Astrocyte (in vitro differentiated cells and primary cell): ENCODE measurements around the gene HSD3B1. TPM values are rescaled to one million over a fixed set of nuclear protein-coding genes. Genes with fewer than 3 reads are reported as not detected.

ENCODE experiments used
- DNase-seq: peaks from one replicate; pipeline ENCODE4 v3.0.0-alpha.2; 2010; ENCODE audit warnings: low read depth
- FAIRE-seq: peaks from 2 replicates; lab custom pipeline; 2011; peaks lifted over from hg19 to GRCh38; lab: Jason Lieb, UNC
- H2AFZ ChIP-seq: 2 replicates; pipeline ENCODE4 v1.6.0; 2012; ENCODE audit warnings: low read depth, low read length, inconsistent platforms
- H3K27ac ChIP-seq: 2 replicates; pipeline ENCODE4 v1.5.1; 2011; ENCODE audit warnings: low read depth, low read length, inconsistent platforms
- H3K27me3 ChIP-seq: 2 replicates; pipeline ENCODE4 v1.6.0; 2011; ENCODE audit warnings: low read length, inconsistent platforms; ENCODE audit not compliant: insufficient read depth
- H3K36me3 ChIP-seq: 2 replicates; pipeline ENCODE4 v1.5.1; 2011; ENCODE audit warnings: low read length, inconsistent platforms; ENCODE audit not compliant: insufficient read depth
- H3K4me1 ChIP-seq: 2 replicates; pipeline ENCODE4 v1.5.1; 2011; ENCODE audit warnings: low read length, inconsistent platforms; ENCODE audit not compliant: insufficient read depth
- H3K4me2 ChIP-seq: 2 replicates; pipeline ENCODE4 v1.6.0; 2012; ENCODE audit warnings: low read length, inconsistent platforms
- H3K4me3 ChIP-seq: 2 replicates; pipeline ENCODE4 v1.5.1; 2011; ENCODE audit warnings: low read depth, mild to moderate bottlenecking, low read length, inconsistent platforms; ENCODE audit not compliant: insufficient read depth
- H3K79me2 ChIP-seq: 2 replicates; pipeline ENCODE4 v1.6.0; 2012; ENCODE audit warnings: mild to moderate bottlenecking, low read length, inconsistent platforms; ENCODE audit not compliant: insufficient read depth
- H3K9ac ChIP-seq: 2 replicates; pipeline ENCODE4 v1.6.0; 2012; ENCODE audit warnings: mild to moderate bottlenecking, low read length, inconsistent platforms
- H3K9me3 ChIP-seq: 2 replicates; pipeline ENCODE4 v1.5.1; 2012; ENCODE audit warnings: low read depth, mild to moderate bottlenecking, low read length, inconsistent platforms; ENCODE audit not compliant: insufficient read depth
- H4K20me1 ChIP-seq: 2 replicates; pipeline ENCODE4 v1.6.0; 2012; ENCODE audit warnings: low read length, inconsistent platforms; ENCODE audit not compliant: insufficient read depth
- H3K27ac Mint-ChIP-seq: one replicate; pipeline ENCODE4 v1.8.0; 2021; ENCODE audit warnings: mild to moderate bottlenecking, mixed read lengths; ENCODE audit not compliant: unreplicated experiment
- H3K27me3 Mint-ChIP-seq: one replicate; pipeline ENCODE4 v1.8.0; 2021; ENCODE audit warnings: low read depth, mixed read lengths; ENCODE audit not compliant: unreplicated experiment
- H3K36me3 Mint-ChIP-seq: one replicate; pipeline ENCODE4 v1.8.0; 2021; ENCODE audit warnings: low read depth, mixed read lengths; ENCODE audit not compliant: unreplicated experiment
- H3K4me1 Mint-ChIP-seq: one replicate; pipeline ENCODE4 v1.8.0; 2021; ENCODE audit warnings: low read depth, mixed read lengths; ENCODE audit not compliant: unreplicated experiment
- H3K4me3 Mint-ChIP-seq: one replicate; pipeline ENCODE4 v1.8.0; 2021; ENCODE audit warnings: mild to moderate bottlenecking, moderate library complexity, mixed read lengths; ENCODE audit not compliant: unreplicated experiment
- H3K9me3 Mint-ChIP-seq: one replicate; pipeline ENCODE4 v1.8.0; 2021; ENCODE audit warnings: mild to moderate bottlenecking, mixed read lengths; ENCODE audit not compliant: unreplicated experiment
- EZH2 ChIP-seq: IDR thresholded peaks from 2 replicates; pipeline ENCODE4 v1.6.1; 2012; ENCODE audit warnings: mild to moderate bottlenecking, low read length, inconsistent platforms; ENCODE audit not compliant: insufficient read depth
- total RNA-seq: library from RNA; stranded (reverse); gene quantifications from 2 replicates; pipeline ENCODE4 v1.2.1, GENCODE V29; 2021
- TF ChIP-seq, protein P1 (sequence below): IDR thresholded peaks from 2 replicates; pipeline ENCODE4 v1.5.1; 2011; ENCODE audit warnings: low read depth, mild to moderate bottlenecking, inconsistent platforms, low read length, moderate library complexity; ENCODE audit not compliant: insufficient read depth

HSD3B1 gene
- total RNA-seq, 1 donor from 2014 or later: 0.61 TPM

DNA sequence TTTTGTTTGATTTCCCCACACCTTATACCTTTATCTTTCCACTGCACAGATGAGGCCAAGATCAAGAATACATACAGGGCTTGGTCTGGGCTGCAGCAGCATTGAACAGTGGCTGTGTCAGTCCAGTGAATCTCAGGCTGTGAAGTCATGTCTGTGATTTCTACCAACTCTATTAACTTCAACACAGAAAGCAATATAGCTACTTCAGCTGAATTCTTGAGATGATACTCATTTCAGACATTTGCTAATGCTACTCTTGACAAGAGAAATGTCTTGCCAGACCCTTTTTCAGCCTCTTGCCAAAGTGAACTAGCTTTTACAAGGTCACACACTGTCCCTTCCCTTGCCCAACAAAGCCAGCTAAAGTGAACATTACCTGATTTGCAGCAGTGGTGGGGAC, 25.1 kb upstream of the HSD3B1 start:
- FAIRE-seq (no peak), DNase-seq (no peak)
- no peaks in the 10 kb centered on the region for H3K4me1 ChIP-seq
- H3K4me3 Mint-ChIP-seq: no peak overlapping the region
- H3K27me3 ChIP-seq: no peaks in the 10 kb centered on the region
- peaks cover 1% of the 10 kb centered on the region for H3K36me3 Mint-ChIP-seq
- TF ChIP-seq EZH2: no peak
- TF ChIP-seq, protein P1, sequence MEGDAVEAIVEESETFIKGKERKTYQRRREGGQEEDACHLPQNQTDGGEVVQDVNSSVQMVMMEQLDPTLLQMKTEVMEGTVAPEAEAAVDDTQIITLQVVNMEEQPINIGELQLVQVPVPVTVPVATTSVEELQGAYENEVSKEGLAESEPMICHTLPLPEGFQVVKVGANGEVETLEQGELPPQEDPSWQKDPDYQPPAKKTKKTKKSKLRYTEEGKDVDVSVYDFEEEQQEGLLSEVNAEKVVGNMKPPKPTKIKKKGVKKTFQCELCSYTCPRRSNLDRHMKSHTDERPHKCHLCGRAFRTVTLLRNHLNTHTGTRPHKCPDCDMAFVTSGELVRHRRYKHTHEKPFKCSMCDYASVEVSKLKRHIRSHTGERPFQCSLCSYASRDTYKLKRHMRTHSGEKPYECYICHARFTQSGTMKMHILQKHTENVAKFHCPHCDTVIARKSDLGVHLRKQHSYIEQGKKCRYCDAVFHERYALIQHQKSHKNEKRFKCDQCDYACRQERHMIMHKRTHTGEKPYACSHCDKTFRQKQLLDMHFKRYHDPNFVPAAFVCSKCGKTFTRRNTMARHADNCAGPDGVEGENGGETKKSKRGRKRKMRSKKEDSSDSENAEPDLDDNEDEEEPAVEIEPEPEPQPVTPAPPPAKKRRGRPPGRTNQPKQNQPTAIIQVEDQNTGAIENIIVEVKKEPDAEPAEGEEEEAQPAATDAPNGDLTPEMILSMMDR: no peak
- no peak overlapping the region for H3K9ac ChIP-seq
- no peaks in the 10 kb centered on the region for H3K9me3 Mint-ChIP-seq
- H3K4me2 ChIP-seq: no peak overlapping the region
- no peak overlapping the region for H2AFZ ChIP-seq
- no peaks in the 10 kb centered on the region for H4K20me1 ChIP-seq
- H3K4me3 ChIP-seq: no peak overlapping the region
- H3K36me3 ChIP-seq: no peaks in the 10 kb centered on the region
- H3K27ac ChIP-seq: no peak overlapping the region
- H3K79me2 ChIP-seq: no peaks in the 10 kb centered on the region
- H3K27me3 Mint-ChIP-seq: no peaks in the 10 kb centered on the region
- peak overlapping the region; percentile 90 for H3K27ac Mint-ChIP-seq
- H3K4me1 Mint-ChIP-seq: peaks cover 38% of the 10 kb centered on the region
- no peaks in the 10 kb centered on the region for H3K9me3 ChIP-seq

DNA sequence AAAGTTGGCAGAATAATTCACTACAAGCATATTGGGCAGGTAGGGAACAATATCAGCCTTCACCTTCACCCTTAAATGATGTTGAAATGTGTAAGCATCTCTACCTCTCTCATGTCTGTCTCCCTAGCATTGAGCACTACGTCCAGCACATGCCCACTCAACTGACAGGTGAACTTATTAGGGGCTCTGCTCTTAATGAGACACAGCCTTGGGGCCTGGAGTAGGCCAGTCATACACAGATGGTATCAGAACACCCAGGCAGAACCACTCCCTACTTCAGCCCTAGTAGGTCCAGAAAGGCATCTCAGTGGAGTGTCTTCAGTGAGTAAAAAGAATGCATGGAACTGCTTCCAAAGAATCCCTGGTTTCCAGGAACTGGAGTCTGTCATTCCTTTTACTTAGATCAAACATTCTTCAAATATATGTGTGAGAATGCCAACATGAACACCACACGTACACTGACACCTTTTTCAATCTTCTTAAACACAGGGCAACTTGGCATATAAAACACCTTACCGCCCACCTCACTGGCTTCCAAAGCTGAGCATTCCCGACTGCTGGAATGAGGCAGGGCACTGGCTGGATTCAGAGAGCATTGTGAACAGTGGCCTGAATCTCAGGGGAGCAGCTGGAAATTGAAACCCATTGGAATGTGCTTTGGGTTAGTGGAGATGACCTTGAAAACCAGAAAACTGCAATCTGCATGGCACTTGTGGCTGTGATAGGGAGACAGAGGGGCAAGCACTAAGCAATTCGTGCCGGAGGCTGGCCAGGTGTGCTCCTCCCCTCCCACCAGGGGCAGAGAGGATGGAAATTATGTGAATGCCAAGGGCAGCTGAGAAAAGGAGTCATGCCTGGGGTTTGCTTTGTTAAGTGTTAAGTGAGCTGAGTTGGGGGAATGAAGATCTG, 24.2 kb upstream of the HSD3B1 start:
- no peak overlapping the region for H3K4me3 ChIP-seq
- peaks cover 2% of the 10 kb centered on the region for H3K9me3 Mint-ChIP-seq
- H4K20me1 ChIP-seq: no peaks in the 10 kb centered on the region
- H3K4me1 ChIP-seq: no peaks in the 10 kb centered on the region
- H2AFZ ChIP-seq: no peak overlapping the region
- no peak for TF ChIP-seq EZH2
- TF ChIP-seq, protein P1: no peak
- H3K4me2 ChIP-seq: no peak overlapping the region
- peak overlapping the region; percentile 90 for H3K27ac Mint-ChIP-seq
- no peaks in the 10 kb centered on the region for H3K27me3 ChIP-seq
- H3K9me3 ChIP-seq: no peaks in the 10 kb centered on the region
- peaks cover 4% of the 10 kb centered on the region for H3K27me3 Mint-ChIP-seq
- no peak overlapping the region for H3K9ac ChIP-seq
- H3K4me3 Mint-ChIP-seq: peak overlapping the region; percentile 23
- H3K27ac ChIP-seq: no peak overlapping the region
- H3K4me1 Mint-ChIP-seq: peaks cover 35% of the 10 kb centered on the region
- H3K36me3 Mint-ChIP-seq: peaks cover 1% of the 10 kb centered on the region
- H3K36me3 ChIP-seq: no peaks in the 10 kb centered on the region
- DNase-seq (no peak), FAIRE-seq (no peak)
- H3K79me2 ChIP-seq: no peaks in the 10 kb centered on the region
